Panc1 (cell line): ENCODE data around the gene CD72. TPM values are rescaled to one million over a fixed set of nuclear protein-coding genes. Genes with fewer than 3 reads are reported as not detected.

Experiments
- ATAC-seq: fragments of 200-7000 bp; cut with Tn5 transposase; 2 replicates; pipeline ENCODE4 v1.9.1; 2020; ENCODE audit warnings: mild to moderate bottlenecking, moderate library complexity
- BruUV-seq: library from RNA; stranded (reverse); fragments of 400-500 nt; replicated peaks from 2 replicates; lab custom pipeline; 2021; lab: Mats Ljungman, UMichigan
- CTCF ChIA-PET: fragments of 300-600 bp; sonication (Branson Sonifier 250); formaldehyde crosslinking; loops from one replicate; lab custom pipeline; 2022; ENCODE audit warnings: antibody characterized with exemption; lab: Charles Lee
- POLR2A ChIA-PET: fragments of 300-600 bp; sonication (Branson Sonifier 250); formaldehyde crosslinking; loops from one replicate; lab custom pipeline; 2022; ENCODE audit warnings: antibody characterized with exemption; lab: Charles Lee
- DNase-seq: peaks from one replicate; pipeline ENCODE4 v3.0.0-alpha.2; 2010; ENCODE audit warnings: low read depth, low spot score
- H3K27ac ChIP-seq: 2 replicates; pipeline ENCODE4 v1.5.1; 2011; ENCODE audit warnings: mild to moderate bottlenecking, low read length, inconsistent platforms
- H3K27me3 ChIP-seq: fragments of 200-500 bp; sonication (Bioruptor generic); 2 replicates; pipeline ENCODE4 v1.6.0; 2014; ENCODE audit warnings: low read length, inconsistent platforms; ENCODE audit not compliant: control insufficient read depth, insufficient read depth
- H3K36me3 ChIP-seq: fragments of 200-500 bp; sonication (Bioruptor generic); 2 replicates; pipeline ENCODE4 v1.5.1; 2014; ENCODE audit warnings: inconsistent platforms, mild to moderate bottlenecking, low read length, moderate library complexity; ENCODE audit not compliant: control insufficient read depth, insufficient read depth
- H3K4me1 ChIP-seq: 2 replicates; pipeline ENCODE4 v1.5.1; 2011; ENCODE audit warnings: inconsistent platforms, mild to moderate bottlenecking, low read length, moderate library complexity; ENCODE audit not compliant: control insufficient read depth, insufficient read depth
- H3K4me3 ChIP-seq, 2 experiments: 2 replicates each; pipeline ENCODE4 v1.5.1; 2011 to 2012; ENCODE audit warnings: low read depth in 2 of 2, low read length in 2 of 2, mild to moderate bottlenecking in 2 of 2, inconsistent platforms in 1 of 2, moderate library complexity in 1 of 2
- H3K9me3 ChIP-seq: fragments of 200-500 bp; sonication (Bioruptor generic); 2 replicates; pipeline ENCODE4 v1.5.1; 2014; ENCODE audit warnings: low read depth, mild to moderate bottlenecking, inconsistent platforms, low read length, moderate library complexity; ENCODE audit not compliant: control insufficient read depth, insufficient read depth
- POLR2AphosphoS5 ChIP-seq: IDR thresholded peaks from 2 replicates; pipeline ENCODE4 v1.6.1; 2012; ENCODE audit warnings: mild to moderate bottlenecking, low read depth, low read length, moderate library complexity
- SIN3A ChIP-seq: IDR thresholded peaks from 2 replicates; pipeline ENCODE4 v1.6.1; 2012; ENCODE audit warnings: low read depth, mild to moderate bottlenecking, low read length, moderate library complexity, borderline replicate concordance; ENCODE audit not compliant: insufficient read depth
- TCF7L2 ChIP-seq: IDR thresholded peaks from 2 replicates; pipeline ENCODE4 v1.6.1; 2011; ENCODE audit warnings: mild to moderate bottlenecking, low read depth, low read length, inconsistent platforms
- in situ Hi-C: cut with HindIII; loops from 2 replicates; pipeline ENCODE4 v1.10.0; 2016; ENCODE audit warnings: low sequenced_read_pairs, low pct_unique_long_range_greater_than_20kb
- intact Hi-C: fragments of 100-400 bp; cut with micrococcal nuclease; formaldehyde crosslinking; loops from one replicate; pipeline ENCODE4 v1.10.0; 2022; ENCODE audit not compliant: unreplicated experiment
- total RNA-seq: library from RNA; stranded (reverse); gene quantifications from one replicate; pipeline ENCODE4 v1.2.1, GENCODE V29; 2021; ENCODE audit not compliant: unreplicated experiment
- TF ChIP-seq, protein P1 (sequence below): fragments of 450-650 bp; IDR thresholded peaks from 2 replicates; pipeline ENCODE4 v1.5.1; 2017; ENCODE audit warnings: mild to moderate bottlenecking
- TF ChIP-seq, protein P2 (sequence below), 2 experiments: IDR thresholded peaks; 2 replicates each; pipeline ENCODE4 v1.6.1; 2011 to 2012; ENCODE audit warnings: low read depth in 2 of 2, control low read depth in 1 of 2, low read length in 1 of 2, mild to moderate bottlenecking in 1 of 2, moderate library complexity in 1 of 2; ENCODE audit not compliant: insufficient read depth in 1 of 2

Gene CD72
- total RNA-seq, 1 experiment from 2014 or later, result 0.72 TPM

DNA sequence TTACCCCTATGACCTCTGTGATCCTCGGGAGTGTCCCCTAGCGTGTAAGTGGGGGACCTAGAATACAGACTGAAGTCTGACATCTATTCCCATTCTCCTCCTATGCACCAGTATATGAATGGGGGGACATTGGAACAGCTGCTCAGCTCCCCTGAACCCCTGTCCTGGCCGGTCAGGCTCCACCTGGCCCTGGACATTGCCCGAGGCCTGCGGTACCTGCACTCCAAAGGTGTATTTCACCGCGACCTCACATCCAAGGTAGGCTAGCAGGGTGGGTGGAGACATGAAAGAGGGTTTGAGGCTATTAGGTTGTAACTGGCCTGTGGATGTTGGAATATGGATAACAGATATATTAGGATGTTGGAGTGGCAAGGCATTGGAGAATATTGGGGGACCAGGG lies 11.5 kb downstream of the CD72 start:
- Histone ChIP-seq H3K36me3 (no peaks in the 10 kb centered on the region; the same call in 1 of the 2 replicates), H3K4me1 (peaks cover 20% of the 10 kb centered on the region), H3K4me3 (peak overlapping the region; percentile 76 to 82), H3K27me3 (no peaks in the 10 kb centered on the region), H3K9me3 (no peaks in the 10 kb centered on the region), H3K27ac (peak overlapping the region; percentile 75)
- TF ChIP-seq, protein P1, sequence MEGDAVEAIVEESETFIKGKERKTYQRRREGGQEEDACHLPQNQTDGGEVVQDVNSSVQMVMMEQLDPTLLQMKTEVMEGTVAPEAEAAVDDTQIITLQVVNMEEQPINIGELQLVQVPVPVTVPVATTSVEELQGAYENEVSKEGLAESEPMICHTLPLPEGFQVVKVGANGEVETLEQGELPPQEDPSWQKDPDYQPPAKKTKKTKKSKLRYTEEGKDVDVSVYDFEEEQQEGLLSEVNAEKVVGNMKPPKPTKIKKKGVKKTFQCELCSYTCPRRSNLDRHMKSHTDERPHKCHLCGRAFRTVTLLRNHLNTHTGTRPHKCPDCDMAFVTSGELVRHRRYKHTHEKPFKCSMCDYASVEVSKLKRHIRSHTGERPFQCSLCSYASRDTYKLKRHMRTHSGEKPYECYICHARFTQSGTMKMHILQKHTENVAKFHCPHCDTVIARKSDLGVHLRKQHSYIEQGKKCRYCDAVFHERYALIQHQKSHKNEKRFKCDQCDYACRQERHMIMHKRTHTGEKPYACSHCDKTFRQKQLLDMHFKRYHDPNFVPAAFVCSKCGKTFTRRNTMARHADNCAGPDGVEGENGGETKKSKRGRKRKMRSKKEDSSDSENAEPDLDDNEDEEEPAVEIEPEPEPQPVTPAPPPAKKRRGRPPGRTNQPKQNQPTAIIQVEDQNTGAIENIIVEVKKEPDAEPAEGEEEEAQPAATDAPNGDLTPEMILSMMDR, result no peak
- TF ChIP-seq POLR2AphosphoS5 (no peak), TCF7L2 (no peak), SIN3A (no peak)
- TF ChIP-seq, protein P2, sequence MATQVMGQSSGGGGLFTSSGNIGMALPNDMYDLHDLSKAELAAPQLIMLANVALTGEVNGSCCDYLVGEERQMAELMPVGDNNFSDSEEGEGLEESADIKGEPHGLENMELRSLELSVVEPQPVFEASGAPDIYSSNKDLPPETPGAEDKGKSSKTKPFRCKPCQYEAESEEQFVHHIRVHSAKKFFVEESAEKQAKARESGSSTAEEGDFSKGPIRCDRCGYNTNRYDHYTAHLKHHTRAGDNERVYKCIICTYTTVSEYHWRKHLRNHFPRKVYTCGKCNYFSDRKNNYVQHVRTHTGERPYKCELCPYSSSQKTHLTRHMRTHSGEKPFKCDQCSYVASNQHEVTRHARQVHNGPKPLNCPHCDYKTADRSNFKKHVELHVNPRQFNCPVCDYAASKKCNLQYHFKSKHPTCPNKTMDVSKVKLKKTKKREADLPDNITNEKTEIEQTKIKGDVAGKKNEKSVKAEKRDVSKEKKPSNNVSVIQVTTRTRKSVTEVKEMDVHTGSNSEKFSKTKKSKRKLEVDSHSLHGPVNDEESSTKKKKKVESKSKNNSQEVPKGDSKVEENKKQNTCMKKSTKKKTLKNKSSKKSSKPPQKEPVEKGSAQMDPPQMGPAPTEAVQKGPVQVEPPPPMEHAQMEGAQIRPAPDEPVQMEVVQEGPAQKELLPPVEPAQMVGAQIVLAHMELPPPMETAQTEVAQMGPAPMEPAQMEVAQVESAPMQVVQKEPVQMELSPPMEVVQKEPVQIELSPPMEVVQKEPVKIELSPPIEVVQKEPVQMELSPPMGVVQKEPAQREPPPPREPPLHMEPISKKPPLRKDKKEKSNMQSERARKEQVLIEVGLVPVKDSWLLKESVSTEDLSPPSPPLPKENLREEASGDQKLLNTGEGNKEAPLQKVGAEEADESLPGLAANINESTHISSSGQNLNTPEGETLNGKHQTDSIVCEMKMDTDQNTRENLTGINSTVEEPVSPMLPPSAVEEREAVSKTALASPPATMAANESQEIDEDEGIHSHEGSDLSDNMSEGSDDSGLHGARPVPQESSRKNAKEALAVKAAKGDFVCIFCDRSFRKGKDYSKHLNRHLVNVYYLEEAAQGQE (IDR thresholded peaks at IDR 0.05; ENCODE audit: insufficient read depth in 1 of 2, low read depth in 2 of 2, low read length in 1 of 2), result no peak
- ChIA-PET POLR2A (interaction anchor here (0.8 kb wide), 1 partner anchor 61 kb away, joined by 3 read pairs; no protein-coding TSS in a partner anchor), CTCF (no interaction called here)
- ATAC-seq (no peak), DNase-seq (no peak)
- no TSS peak for BruUV-seq
- intact Hi-C loops (loop anchor here (10.0 kb wide), 1 partner anchor 92 kb away; no protein-coding TSS in a partner anchor), in situ Hi-C loops (no loop called here)

DNA sequence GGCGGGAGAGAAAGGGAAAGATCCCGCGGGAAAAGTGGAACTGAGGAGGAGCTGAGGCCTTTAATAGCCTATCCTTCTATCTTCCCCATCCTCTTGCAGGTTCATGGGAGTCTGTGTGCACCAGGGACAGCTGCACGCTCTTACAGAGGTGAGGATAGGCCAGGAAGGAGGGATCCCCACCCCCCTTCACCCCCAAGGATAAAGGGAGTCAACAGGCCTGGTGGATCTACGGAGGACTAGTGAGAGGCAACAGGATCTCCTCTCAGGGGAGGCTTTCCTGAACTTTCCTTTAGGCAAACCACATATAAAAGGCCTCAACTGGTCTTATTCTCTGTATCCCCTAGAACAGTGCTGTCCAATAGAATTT lies 12.1 kb downstream of the CD72 start:
- H3K4me1 ChIP-seq, result peaks cover 20% of the 10 kb centered on the region
- BruUV-seq, result no TSS peak
- TF ChIP-seq TCF7L2, result no peak
- TF ChIP-seq SIN3A, result no peak
- TF ChIP-seq, protein P1, result no peak
- TF ChIP-seq, protein P2 (IDR thresholded peaks at IDR 0.05; ENCODE audit: insufficient read depth in 1 of 2, low read depth in 2 of 2, low read length in 1 of 2), result no peak
- TF ChIP-seq POLR2AphosphoS5, result no peak
- H3K27me3 ChIP-seq, result no peaks in the 10 kb centered on the region
- no peak for ATAC-seq
- CTCF ChIA-PET, result no interaction called here
- POLR2A ChIA-PET, result no interaction called here
- H3K27ac ChIP-seq, result peak overlapping the region; percentile 75
- intact Hi-C loops, result loop anchor here (10.0 kb wide), 1 partner anchor 91 kb away; no protein-coding TSS in a partner anchor
- no peaks in the 10 kb centered on the region for H3K9me3 ChIP-seq
- DNase-seq, result no peak
- H3K36me3 ChIP-seq, result no peaks in the 10 kb centered on the region; the same call in 1 of the 2 replicates
- H3K4me3 ChIP-seq, result peak overlapping the region; percentile 76 to 82
- in situ Hi-C loops, result no loop called here
